ENCODE measurements around the gene HS6ST3.

- no peak for TF ChIP-seq POLR2A (IDR thresholded peaks at IDR 0.05)
- no peak for TF ChIP-seq POLR2AphosphoS5 (IDR thresholded peaks at IDR 0.05)
- no peak for TF ChIP-seq CTCF (IDR thresholded peaks at IDR 0.05 in 8 of 11, conservative IDR thresholded peaks at IDR 0.05 in 3 of 11)
Measured at GRCh38 chr13:96519380-96519779, 429.5 kb downstream of the HS6ST3 start.

Measured in spleen (tissue), 7 donors.